Activated CD8-positive, alpha-beta memory T cell treated with anti-CD3 and anti-CD28 coated beads for 24 hours (primary cell): ENCODE measurements around the gene KRTAP6-2.

ENCODE experiments used
- DNase-seq: peaks from one replicate; pipeline ENCODE4 v3.0.0-alpha.2; 2020

The KRTAP6-2 gene

DNA sequence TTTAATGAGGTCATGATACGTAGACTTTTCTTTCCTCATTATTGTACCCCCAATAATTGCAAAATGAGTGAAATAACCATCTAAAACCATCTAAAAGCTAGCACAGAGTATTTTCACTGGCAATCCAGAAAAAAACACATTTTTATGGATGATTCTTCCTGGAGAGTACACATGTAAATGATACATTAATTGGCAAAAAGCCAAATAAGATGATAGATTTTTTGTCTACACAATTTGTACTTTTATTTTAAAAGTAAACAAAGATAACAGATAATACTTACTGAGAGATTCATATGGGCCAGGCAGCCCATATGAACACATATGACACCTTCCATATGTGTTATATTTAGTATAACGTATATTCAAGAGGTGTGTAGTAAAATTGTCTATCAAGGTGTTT, 35.1 kb downstream of the KRTAP6-2 start:
- DNase-seq: no peak

DNA sequence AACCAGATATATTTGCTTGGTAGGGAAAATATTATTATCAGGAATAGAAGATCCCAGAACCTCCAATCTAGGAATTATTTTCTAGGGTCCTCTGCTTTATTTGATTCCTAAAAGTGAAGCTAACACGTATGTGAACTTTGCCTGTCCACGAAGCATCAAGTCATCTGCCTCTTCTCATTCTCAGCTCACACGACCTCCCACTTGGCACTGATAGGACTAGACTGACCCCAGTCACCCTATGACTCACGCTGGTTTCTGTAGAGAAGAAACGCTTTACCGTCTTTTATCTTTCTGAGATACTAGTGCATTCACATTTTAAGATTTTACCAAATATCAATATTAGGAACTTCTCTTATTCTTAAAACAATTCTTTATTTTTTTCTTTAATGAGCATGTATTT, 35.6 kb downstream of the KRTAP6-2 start:
- no peak for DNase-seq

DNA sequence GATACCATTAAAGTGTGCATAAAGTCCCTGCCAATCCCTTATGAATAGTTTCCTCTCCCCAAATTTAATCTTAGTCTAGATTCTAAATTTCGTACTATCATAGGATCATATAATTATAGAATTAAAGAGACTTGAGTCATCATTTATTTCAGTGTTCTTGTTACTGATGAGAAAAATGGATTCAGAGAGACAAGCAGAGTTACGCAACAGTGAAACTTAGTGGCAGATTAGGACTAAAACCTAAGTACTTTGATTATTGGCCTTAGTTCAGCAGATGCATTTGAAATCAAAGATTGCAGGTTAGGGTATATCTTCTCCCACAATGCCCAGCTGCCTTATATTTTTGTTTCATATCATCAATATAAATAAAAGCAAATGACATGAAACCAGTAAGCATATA, 36.7 kb downstream of the KRTAP6-2 start:
- no peak for DNase-seq

DNA sequence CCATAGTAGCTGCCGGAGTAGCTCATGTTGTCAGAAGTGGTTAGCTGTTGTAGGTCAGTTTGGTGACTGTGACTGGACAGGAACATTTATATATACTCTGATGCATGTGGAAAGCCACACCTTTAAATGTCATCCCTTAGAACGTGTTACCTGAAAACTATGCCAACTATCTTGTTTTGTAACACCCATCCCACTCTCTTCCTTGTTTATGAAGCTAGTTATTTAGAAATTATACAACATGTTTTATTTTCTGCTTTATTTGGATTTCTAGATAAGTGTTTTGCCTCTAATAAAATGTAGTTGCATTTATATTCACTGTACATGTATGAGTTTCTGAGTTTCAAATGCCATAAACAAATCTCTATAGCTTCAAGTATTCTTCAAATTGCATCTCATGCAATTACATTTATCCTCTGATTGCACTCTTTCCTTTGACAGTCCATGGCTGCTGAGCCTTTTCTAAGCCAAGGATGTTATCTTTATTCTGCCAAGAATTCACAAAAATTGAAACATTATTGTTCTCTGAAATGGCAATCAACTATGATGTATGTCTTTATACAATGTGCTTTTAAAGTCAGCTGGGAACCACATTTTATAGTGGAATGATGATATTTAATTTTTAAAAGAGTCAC, 37.3 kb downstream of the KRTAP6-2 start, which contains the start of gene KRTAP19-7:
TSS of gene KRTAP19-7 (minus strand) at position 51 of the 632 bp plus-strand sequence. CDS start at position 26, 25 bp downstream.
- no peak for DNase-seq

DNA sequence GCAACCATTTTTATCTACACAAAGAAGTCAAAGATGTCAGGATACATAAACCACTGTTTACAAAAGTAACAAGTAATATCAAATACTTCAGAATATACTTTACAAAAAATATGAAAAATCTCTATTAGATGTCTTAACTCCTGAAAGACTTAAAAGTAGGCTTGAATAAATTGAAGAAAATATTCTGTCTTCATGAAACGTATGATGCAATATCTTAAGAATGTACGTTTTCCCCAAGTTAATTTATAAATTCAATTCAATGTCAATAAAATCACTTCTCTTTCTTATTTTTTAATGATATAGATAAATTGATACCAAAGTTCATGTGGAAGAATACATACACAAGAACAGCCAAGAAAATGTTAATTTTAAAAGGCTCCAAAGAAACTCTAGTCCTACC, 43.6 kb downstream of the KRTAP6-2 start:
- DNase-seq: no peak

DNA sequence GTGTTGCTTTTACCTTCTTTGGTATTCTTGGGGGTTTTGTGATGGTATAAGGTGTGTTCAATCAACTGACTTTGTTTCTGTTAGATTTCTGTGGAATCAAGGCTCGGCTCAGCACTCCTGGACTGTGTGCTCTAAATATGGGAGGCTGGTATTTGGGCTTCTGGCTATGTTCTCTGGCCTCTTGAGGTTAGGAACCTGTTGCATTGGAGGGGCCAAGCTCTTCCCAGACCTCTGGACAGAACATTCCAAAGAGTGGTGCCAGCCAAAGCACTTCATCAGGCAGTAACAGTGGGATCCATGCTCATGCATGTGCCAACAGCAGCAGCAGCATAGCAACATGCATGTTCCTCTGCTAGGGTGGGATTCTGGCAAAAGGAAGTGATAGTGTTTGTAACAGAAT, 45.9 kb downstream of the KRTAP6-2 start:
- no peak for DNase-seq
